HTR-8/SVneo (cell line): ENCODE measurements around the gene GSTT4.
"Not testable (repeated sequence)": the region's sequence is repeated elsewhere in the genome, so short reads cannot be mapped to it uniquely, and the experiment has no call there.

ENCODE experiments used
- DNase-seq: peaks from one replicate; pipeline ENCODE4 v3.0.0; 2011; ENCODE audit warnings: low spot score, mixed read lengths; ENCODE audit not compliant: insufficient read length
- FAIRE-seq: peaks from 2 replicates; lab custom pipeline; 2011; peaks lifted over from hg19 to GRCh38; lab: Jason Lieb, UNC

Gene GSTT4

DNA sequence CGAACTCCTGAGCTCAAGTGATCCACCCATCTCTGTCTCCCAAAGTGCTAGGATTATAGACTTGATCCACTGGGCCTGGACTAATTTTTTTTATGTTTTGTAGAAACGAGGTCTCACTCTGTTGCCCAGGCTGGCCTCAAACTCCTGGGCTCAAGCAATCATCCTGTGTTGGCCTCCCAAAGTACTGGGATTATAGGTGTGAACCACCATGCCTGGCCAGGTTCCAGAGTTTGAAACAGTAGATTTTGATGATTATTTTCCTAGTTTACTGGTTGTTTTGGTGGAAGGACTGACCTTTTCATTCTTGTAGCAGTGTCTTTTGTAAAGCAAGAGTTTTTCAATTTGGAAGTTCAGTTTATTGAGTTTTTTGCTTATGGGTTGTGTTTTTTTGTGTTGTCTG, 20.8 kb upstream of the GSTT4 start:
- DNase-seq (no peak), FAIRE-seq (no peak)

DNA sequence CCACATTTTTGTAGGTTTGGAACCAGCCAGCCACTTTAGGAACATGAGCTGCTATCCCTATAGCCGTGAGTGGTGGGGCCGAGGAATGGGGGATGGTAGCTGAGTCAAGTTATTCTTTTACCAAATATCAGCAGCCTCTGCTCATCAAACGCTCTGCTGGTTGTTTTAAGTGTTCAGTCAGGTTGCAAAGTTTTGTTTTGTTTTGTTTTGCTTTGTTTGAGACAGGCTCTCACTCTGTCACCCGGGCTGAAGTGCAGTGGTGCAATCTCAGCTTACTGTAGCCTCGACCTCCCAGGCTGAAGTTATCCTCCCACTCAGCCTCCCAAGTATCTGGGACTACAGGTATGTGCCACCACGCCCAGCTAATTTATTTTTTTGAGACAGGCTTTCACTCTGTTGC, 20.2 kb upstream of the GSTT4 start:
- DNase-seq (no peak), FAIRE-seq (no peak)

DNA sequence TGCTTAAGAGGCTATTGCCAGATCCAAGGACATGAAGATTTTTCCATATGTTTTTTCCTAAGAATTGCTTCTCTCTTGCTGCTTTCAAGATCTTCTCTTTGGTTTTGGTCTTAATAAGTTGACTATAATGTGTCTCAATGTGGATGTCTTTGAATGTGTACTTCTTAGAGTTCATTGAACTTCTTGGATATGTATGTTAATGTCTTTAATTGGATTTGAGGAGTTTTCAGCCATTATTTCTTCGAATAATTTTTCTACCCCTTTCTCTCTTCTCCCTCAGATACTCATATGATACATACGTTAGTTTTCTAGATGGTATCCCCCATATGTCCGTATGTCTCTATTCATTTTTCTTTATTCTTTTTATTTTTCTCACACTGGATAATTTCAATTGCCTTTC, 19.1 kb upstream of the GSTT4 start:
- FAIRE-seq: no peak
- DNase-seq: no peak

DNA sequence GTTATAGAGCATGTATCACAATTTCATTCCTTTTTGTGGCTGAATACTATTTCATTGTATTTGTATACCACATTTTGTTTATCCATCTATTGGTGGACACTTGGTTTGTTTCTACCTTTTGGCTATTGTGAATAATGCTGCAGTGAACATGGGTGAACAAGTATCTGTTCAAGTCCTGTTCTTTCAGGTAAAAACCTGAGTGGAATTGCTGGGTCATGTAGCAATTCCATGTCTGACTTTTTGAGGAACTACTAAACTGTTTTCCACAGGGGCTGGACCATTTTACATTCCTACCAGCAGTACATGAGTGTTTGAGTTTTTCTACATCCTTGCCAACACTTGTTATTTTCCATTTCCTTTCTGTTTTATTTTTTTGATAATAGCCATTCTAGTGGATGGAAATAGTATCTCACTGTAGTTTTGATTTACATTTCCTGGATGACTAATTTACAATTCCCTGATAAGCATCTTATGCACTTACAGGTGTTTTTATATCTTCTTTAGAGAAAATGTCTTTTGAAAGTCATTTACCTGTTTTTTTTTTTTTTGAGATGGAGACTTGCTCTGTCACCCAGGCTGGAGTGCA, 18.0 kb upstream of the GSTT4 start:
- FAIRE-seq (no peak), DNase-seq (no peak)

DNA sequence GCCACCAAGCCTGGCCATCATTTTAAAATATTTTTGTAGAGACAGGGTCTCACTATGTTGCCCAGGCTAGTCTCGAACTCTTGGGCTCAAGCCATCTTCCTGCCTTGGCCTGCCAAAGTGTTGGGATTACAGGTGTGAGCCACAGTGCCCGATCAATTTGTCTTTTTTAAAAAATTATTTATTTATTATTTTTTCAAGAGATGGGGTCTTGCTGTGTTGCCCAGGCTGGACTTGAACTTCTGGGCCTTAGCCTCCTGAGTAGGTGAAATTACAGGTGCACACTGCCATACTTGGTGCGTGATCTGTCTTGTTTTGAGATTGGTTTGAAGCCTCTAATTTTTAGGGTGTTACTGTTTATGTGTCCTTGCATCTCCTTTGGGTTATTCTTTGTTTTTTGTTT, 16.1 kb upstream of the GSTT4 start:
- FAIRE-seq: no peak

DNA sequence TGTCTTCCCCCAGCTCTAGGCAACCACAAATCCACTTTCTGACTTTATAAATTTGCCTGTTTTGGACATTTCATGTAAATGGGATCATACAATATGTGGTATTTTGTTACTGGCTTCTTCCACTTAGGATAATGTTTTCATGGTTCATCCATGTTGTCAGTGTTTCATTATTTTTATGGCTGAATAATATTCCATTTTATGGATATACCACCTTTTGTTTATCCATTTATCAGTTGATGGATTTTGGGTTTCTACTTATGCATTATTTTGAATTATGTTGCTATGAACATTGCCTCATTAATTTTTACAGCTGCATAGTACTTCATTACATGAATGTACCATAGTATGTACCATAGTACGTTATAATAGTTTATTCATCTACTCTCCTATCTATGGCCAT, 10.9 kb upstream of the GSTT4 start:
- FAIRE-seq (no peak), DNase-seq (no peak)

More for the DNA sequence above, 16.1 kb upstream of the GSTT4 start:
- no peak for DNase-seq

DNA sequence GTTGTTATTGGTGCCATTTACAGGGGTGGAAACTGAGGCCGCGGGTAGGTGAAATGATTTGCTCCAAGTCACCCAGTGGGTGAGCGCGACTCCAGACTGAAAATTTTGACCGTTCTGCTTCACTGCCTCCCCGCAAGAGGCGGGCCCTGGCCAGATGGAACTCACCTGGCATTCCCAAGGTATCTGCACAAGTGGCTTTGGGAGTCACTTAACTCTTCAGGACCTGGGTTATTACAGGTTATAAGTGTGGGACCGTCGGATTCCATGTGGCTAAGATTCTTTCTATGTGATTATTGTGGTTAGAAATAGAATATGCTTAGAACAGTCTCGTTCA, 6.4 kb upstream of the GSTT4 start:
- FAIRE-seq: no peak
- DNase-seq: no peak

DNA sequence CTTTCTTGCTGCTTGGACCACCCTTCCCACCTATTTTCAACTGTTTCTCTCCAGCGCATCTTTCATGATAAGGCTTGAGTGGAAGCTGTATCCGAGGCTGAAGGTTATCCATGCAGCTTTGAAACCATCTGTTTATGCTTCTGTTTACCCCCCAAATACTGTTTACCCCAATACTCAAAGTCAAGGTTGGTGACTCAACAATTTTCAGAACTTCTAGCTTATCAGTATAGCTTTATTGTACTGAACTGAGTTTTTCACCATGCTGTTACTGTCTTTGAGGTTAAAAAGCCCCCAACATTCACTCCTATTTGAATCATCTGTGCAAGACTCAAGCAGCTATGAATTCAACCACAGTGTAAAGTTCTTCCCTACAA, 4.8 kb upstream of the GSTT4 start:
- no peak for DNase-seq
- no peak for FAIRE-seq

DNA sequence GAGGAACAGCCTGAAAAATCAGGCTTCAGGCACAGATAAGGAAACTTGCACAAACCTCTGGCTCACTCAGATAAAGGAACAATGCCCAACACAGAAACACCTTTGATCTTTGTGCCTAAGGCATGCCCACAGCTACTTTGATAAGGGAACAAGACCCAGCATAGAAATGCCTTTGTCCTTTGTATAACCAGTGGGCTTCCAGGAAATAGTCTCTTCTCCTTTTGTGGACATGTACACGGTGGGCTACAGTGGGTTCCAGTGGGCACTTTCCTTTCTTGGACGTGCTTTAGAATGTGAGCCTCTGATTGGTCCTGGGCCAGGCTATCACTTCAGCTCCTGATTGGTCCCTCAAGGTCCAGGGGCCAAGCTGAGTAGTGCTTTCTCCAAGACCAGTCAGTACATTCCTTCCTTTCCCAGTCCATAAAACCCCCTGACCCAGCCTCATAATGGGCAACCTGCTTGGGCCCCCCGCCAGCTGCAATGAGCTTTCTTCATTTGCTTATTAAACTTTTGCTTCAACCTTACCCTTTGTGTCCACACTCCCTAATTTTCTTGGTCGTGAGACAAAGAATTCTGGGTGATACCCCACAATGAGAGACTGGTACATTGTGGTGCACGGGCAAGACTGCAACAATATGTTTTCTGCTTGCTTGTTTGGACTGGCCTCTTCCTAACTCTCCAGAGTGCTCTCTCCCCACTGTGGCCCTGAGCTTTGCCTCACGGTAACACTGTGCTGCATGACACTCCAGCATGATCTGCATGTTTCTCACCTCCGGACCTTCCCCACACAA, 4.2 kb upstream of the GSTT4 start:
- DNase-seq (no peak), FAIRE-seq (no peak)

DNA sequence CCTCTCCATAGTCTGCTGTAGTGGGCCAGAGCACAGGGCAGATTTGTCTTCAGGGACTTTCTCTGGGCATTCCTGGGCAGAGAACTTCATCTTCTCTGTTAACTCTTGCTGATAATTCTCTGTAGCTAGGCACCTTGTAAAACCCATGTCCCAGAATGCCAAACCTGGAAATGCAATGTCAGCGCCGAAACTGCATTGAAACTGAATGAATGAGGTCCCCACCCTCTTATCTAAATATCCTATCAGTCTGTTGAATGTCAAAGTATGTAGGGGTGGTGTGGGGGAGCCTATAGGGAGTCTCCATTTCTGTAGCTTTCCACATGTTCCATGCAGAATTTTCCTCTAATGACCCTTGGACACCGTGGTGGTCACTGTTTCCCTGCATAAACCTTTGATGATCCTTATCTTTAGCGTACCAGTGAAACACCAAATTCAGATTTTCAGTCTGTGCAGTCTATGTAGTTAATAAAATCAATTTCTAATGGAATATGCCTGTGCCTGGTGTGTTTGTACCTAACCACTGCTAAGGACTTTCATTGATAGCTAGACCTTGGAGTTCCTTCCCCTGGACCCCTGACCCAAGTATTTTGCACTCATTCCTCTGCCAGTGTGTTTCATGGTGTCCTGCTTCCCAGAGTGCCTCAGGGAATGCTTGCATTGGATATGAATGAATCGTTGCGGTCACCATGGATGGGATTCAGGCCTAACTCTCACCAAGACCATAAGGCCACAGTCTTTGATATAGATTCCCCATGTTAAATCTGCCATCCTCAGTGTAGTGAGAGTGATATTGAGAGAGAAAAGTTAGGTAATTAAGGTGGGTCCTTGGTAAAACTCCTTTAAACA, 3.4 kb upstream of the GSTT4 start:
- no peak for FAIRE-seq
- DNase-seq: no peak

DNA sequence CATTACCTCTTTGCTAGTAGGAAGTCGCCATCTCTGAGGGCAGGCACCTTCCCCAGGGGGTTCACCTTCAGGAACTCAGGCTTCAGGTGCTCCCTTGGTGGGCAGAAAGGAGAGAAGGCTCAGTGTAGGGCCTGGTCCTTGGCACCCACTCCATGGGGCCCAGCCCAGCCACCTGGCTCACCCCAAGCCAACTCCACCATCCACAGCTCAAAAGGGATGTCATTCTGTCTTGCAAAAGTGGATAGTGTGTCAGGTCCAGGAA, 2.7 kb upstream of the GSTT4 start:
- FAIRE-seq: no peak

DNA sequence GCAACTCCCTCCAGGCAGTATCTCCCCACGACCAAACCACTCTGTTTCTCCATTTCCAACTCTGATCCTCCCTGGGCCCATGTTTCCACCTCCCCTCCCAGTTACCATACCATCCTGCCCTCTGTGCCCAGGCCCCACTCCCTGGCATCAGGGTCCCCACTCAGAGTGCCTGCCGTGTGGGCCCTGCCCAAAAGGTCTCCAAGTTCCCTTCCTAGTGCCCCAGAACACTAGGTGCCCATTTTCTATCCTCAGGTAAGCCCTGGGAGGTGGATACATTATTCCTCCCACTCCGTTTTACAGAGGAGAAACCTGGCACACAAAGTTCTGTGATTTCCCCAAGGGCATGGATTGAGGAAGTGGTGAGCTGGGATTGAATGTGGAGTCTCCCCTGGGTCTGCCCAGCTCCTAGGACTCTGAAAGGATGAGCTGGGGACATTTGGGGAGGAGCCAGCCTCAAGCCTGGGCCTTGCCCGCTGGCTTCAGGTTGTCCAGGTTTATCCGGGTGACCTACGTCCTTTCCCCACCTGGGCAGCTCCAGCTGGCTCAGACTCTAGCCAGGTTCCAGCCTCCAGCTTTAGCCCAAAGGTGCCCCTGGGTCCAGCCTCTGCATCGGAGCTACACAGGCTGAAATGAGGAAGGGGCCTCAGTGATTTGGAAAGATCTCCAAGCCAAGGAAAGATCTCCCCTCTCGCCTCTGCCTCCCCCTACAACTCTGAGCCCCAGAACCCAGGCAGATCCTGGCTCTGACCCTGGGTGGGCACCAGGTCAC, 2.2 kb upstream of the GSTT4 start:
- DNase-seq: no peak
- FAIRE-seq: no peak

More for the DNA sequence above, 2.7 kb upstream of the GSTT4 start:
- DNase-seq: no peak

DNA sequence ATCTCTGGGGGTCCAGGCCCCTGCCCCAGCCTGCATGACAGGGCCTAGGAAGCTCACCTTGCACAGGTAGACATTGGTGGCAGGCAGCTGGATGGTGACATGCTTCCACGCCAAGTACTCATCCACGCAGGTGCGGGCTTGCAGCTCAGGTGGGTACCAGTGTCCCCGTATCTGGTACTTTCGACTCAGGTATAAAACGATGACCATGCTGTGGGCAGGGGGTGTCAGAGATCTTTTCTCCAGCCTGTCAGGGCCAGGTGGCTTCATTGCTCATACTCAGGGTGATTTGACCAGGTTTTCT, 1.6 kb upstream of the GSTT4 start:
- FAIRE-seq: no peak
- no peak for DNase-seq

DNA sequence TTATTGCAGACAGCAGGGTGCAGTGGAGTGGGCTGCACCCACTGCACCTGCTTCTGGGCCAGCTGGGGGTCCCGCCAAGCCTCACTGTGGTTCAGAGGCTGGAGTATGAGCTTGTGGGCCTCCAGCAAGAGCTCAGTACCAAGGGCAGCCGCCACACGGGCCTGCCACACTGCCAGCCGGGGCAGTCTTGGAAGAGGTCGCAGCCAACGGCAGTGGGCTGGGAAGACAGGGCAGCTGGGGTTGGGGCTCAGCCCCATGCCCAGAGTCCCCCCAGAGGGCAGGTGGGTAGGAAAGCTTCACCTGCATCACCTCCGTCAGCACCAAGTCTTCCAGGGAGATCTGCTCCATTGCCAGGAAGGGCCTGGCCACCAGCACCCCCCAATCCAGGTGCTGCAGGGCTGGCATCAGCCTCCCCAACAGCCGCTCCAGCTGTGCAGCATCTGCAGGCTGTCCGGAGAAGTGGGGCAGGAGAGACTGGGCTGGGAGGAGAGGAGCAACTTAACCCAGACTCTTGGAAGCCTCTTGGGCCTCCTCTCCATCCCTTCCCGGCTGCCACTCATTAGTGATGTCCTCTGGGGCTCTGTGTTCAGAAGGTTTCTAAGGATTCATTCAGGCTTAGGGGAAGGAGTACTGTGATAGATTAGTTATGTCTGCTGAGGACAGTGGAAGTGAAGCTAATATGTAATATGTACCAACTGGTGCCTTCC, 1.1 kb upstream of the GSTT4 start:
- FAIRE-seq (no peak), DNase-seq (no peak)

DNA sequence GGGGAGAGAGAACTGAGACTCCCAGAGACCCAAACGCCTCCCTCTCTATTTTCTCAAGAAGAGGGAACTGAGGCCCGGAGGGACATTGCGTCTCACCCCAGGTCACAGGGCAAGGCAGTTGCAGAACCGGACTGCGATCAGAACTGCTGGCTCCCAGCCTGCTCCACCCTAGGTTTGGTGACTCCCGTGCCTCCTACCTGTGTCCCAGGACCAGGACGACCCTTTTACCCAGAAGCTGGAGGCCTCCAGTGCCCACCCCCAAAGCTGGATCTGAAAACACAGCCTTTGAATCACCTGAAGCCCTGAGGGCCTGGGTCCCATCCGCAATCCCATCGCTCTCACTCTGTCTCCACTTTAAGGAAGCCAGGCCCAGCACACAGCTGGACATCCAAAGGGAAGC, 1.4 kb downstream of the GSTT4 start:
- no peak for FAIRE-seq
- no peak for DNase-seq

DNA sequence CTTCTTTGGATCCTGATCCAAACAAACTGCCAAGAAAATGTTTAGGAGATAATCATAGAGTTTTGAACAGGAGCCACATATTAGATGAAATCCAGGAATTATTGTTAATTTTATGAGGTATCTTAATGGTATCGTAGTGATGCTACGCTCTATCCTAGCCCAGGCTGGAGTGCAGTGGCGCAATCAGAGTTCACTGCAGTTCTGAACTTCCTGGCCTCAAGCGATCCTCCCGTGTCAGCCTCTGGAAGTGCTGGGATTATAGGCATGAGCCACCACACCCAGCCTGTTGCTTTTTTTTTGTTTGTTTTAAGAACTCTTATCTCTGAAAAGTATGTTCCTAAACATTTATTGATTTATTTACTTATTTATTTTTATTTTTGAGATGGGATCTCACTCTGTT, 2.4 kb downstream of the GSTT4 start:
- FAIRE-seq (no peak), DNase-seq (no peak)

DNA sequence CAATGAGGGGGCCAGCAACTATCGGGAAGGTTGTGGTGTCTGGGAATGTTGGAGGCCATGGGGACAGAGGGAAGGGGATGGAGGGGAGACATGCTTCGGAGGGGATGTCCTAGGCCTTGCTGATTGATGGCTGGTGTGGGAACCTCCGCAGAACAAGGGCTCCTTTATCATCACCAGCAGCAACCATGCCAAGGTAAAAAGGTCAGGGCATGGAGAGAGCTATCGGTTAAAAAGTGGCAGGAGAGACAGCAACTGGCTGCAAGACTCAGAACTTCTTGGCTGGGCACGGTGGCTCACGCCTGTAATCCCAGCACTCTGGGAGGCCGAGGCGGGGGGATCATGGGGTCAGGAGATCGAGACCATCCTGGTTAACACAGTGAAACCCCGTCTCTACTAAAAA, 3.0 kb downstream of the GSTT4 start:
- DNase-seq: no peak
- no peak for FAIRE-seq

DNA sequence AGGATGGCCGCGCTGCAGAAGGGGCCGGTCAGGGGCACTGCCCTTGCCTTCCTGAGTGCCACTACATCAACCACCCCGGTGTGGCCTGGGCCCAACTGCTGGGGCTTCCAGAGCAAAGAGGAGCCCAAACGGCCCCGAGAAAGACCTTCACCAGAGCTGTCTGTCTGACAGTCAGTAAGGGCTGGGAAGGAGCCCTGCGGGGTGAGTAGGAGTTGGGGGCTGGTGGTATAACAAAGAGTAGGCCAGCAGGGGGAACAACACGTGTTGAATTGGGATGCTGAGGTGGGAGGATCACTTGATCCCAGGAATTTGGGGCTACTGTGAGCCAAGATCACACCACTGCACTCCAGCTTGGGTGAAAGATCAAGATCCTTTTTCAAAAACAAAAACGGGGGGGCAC, 3.9 kb downstream of the GSTT4 start:
- no peak for FAIRE-seq
- no peak for DNase-seq

DNA sequence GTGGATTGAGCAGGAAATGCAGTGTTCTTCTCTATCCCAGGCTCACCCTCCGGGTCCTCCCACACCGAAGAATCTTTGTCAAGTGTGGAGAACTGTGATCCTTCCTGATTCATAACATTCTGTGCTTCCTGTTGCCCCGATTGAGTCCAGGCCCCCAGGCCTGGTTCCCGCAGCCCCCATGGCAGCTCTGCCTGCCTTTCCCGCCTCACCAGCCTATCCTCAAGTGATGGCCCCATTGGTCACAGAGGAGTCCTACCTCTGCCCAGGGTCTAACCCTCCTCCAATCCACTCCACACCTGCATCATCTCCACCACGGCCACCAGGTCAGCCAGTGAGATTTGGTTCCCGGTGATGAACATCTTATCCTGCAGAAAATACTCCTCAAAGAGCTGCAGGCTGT, 5.5 kb downstream of the GSTT4 start:
- not testable (repeated sequence) for DNase-seq, FAIRE-seq

DNA sequence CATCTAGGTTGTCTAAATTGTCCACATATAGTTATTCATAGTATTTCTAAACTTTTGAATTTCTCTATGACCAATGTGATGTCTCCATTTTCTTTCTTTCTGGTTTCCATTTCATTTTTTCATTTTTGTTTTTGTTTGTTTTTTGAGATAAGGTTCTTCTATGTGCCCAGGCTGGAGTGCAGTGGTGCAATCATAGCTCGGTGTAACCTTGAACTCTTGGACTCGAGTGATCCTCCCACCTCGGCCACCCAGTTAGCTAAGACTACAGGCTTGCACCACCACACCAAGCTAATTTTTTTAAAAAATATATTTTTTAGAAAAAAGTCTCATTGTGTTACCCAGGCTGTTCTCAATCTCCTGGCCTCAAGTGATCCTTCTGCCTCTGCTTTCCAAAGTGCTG, 8.2 kb downstream of the GSTT4 start:
- DNase-seq: no peak
- FAIRE-seq: no peak
